ENCODE measurements around the gene TACR2.

TACR2 gene

DNA sequence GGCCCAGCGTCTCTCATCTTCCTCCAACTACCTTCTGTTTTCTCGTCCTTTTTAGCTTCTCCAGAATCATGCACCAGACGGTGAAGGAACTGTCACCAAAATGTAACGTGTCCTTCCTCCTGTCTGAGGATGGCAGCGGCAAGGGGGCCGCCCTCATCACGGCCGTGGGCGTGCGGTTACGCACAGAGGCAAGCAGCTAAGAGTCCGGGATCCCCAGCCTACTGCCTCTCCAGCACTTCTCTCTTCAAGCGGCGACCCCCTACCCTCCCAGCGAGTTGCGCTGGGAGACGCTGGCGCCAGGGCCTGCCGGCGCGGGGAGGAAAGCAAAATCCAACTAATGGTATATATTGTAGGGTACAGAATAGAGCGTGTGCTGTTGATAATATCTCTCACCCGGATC is 15.8 kb downstream of the TACR2 start:
- no peak for FAIRE-seq

DNA sequence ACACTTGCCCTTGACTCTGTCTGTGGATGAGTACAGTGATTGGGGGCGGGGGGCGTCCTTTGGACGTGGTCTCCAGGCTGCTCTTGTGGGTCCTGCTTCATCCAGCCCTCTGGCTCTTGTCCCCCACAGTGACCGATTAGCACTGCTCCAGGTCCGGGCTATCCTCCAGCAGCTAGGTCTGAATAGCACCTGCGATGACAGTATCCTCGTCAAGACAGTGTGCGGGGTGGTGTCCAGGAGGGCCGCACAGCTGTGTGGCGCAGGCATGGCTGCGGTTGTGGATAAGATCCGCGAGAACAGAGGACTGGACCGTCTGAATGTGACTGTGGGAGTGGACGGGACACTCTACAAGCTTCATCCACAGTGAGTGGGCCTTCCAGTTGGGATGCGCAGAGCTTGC is 18.3 kb downstream of the TACR2 start:
- no peak for FAIRE-seq

GRCh38 chr10:69397972-69398371 is 18.7 kb downstream of the TACR2 start:
- no peak for FAIRE-seq

DNA sequence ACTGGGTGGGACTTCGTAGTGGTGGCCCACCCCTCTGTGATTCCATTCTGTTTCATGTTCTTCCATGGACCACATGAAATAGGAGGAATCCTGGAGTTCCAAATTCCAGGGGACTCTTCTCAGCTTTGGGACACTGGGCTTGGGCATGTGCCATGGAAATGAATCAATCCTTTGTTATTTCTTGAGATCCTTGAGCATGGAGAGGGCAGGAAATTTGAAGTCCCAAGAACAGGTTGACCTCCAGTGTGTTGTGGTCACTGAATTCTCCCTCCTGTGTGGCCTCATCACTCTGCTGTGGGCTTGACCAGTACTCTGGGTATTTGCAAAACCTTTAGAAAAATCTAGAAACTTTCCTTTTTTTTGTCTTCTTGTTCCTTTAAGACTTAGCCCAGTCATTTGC is 22.7 kb downstream of the TACR2 start:
- FAIRE-seq = no peak

- FAIRE-seq = no peak
These were observed 24.2 kb downstream of the TACR2 start for GRCh38 chr10:69392481-69393000.

GRCh38 chr10:69391158-69391557 is 25.6 kb downstream of the TACR2 start:
- no peak for FAIRE-seq

GRCh38 chr10:69389827-69390490 is 26.8 kb downstream of the TACR2 start:
- no peak for FAIRE-seq

- no peak for FAIRE-seq
These were observed 28.2 kb downstream of the TACR2 start for GRCh38 chr10:69388488-69388887.

DNA sequence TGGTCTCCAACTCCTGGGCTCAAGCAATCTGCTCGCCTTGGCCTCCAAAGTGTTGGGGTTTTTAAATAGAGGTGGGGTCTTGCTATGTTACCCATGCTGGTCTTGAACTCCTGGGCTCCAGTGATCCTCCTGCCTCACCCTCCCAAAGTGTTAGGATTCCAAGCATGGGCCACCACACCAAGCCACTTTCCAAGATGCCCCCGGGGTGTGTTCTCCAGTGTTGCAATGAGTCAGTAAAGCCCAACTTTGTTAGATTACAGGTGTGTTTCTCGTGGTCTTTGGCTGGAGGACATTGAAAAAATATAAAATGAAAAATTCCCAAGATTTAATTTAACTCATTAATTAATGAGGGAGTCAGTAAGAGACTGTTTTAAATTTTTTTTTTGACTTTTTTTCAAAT is 29.2 kb downstream of the TACR2 start:
- FAIRE-seq = no peak

GRCh38 chr10:69385454-69386350 is 31.0 kb downstream of the TACR2 start:
- FAIRE-seq = no peak

- FAIRE-seq = no peak
These were observed 32.4 kb downstream of the TACR2 start for GRCh38 chr10:69384320-69384719.

- no peak for FAIRE-seq
These were observed 33.2 kb downstream of the TACR2 start for GRCh38 chr10:69383558-69383957.

GRCh38 chr10:69382382-69383117 is 34.2 kb downstream of the TACR2 start:
- no peak for FAIRE-seq

GRCh38 chr10:69379800-69380199 is 36.9 kb downstream of the TACR2 start:
- FAIRE-seq = no peak

DNA sequence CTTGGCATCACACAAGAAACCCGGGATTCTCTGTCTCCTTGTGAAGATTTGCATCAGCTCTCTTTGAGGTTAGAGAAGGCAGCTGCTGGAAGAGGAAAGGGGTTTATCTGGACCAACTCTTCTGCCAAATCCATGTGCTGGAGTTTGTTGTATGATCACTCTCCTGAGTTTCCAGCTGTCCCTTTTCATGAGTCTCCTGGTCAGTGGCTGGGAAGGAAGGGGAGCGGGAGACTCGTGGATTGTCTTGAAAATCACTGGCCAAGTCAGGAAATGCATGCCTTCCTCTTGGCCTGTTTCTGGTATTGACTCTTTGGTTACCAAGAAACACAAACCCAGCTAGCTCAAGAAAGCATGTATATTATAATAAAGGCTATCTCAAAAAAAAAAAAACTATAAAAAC is 38.8 kb downstream of the TACR2 start:
- no peak for FAIRE-seq

DNA sequence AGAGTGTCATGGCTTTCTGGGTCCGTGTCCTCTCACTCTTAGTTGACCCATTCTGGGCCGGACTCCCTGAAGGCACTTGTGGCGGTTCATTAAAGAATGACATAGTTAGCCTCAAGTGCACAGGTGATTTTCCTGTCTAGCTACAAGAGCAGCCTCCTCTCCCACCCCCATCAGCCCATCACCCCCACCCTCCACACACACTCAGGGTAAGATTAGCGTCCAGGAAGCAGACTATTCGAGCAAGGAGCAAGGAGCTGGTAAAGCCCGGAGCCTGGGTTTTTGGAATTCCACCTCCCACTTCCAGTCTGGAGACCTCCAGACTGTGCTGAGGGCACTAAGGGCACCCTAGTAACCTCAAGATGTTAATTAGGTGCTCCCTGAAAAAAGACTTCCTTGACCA is 39.5 kb downstream of the TACR2 start:
- FAIRE-seq = no peak

DNA sequence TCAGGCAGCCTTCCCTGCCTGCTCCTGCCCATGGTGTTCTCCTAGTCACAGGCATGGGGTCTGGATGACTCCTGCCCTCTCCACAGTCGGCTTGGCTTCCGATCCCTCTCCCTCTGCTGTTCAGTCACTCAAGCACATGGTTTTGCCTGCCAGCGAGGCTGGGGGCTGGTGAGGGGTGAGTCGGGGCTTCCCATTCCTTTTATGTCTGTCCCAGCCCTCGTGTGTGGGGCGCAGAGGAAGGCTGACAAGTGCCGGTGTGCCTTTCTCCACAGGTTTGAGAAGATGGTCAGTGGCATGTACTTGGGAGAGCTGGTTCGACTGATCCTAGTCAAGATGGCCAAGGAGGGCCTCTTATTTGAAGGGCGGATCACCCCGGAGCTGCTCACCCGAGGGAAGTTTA is 40.1 kb downstream of the TACR2 start:
- FAIRE-seq = no peak

DNA sequence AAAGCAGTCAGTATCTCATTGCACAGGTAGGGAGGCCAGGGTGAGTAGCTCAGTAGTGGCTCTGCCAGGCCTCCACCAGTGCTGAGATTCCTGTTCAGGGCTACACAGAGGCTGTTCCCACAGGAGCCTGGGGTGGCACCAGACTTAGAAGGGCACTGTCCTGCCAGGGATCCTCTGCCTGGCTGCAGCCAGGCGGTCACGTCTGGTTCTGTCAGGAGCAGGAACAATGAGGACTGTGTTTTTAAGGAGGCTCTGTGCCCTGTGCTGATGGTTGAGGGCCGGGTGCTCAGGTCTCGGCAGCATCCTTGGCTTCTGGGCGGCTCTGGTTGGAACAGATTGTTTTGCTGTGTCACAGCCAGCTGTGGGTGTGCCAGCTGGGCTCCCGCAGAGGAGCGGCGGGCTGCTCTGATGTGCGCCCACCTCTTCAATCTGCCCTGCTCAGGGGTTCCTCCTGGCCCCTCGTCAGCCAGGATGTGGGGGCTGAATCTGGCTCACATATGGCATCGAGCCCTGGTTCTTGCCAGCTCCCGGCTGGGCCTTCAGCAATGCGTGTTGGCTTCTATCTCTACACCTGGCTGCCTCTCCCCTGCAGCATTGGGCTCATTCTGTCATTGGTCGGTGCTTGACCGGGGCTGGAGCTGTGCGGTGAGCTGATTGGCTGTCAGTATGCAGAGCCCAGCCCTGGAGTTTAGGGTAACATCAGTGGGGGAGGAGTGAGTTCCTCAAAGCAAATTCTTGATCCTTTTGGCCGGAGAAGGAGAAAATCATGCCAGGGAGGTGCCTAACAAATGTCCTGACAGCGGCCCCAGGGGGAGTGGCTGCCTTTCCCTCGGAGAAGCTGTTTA is 41.2 kb downstream of the TACR2 start:
- no peak for FAIRE-seq

- FAIRE-seq = no peak
These were observed 41.8 kb downstream of the TACR2 start for GRCh38 chr10:69374931-69375306.

- no peak for FAIRE-seq
These were observed 42.5 kb downstream of the TACR2 start for GRCh38 chr10:69374242-69374641.

DNA sequence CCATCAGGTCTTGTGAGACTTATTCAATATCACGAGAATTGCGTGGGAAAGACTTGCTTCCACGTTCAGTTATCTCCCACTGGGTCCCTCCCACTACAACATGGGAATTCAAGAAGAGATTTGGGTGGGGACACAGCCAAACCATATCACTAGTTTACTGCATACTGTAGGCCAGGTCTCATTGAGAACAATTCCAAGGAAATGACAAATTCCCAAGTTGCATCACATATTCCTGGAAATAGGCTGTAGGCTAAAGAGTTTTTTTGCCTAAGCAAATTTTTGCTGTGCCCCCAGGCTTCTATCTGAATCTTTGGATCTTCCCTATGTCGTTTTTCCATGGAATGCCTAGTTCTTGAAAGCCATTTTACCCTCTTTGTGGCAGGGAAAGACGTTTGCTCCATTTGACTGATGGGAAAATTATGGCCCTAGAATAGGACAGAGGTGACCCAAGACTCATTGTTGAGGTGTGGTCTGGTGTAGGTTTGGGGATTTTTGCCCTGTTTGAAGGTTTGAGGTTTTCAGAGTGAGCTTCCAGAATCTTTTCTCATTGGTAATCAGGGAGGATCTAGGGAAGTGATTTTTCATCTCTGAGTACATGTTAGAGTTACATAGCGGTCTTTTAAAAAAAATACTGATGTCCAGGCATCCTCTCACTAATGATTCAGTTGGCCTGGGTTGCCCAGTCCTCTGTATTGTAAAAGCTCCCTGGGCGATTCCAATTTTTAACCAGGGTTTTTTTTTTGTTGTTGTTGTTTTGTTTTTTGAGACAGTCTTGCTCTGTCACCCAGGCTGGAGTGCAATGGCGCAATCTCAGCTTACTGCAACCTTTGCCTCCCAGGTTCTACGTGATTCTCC is 44.4 kb downstream of the TACR2 start:
- FAIRE-seq = no peak

GRCh38 chr10:69367469-69367868 is 49.2 kb downstream of the TACR2 start:
- no peak for FAIRE-seq

Data from TTC549 (cell line).